Keratinocyte (primary cell): Measurements from ENCODE around the gene A3GALT2.

Source experiments
- EZH2 ChIP-seq: IDR thresholded peaks from one replicate; pipeline ENCODE4 v1.6.1; 2012; ENCODE audit warnings: inconsistent platforms, mild to moderate bottlenecking, low read length, moderate library complexity
- TF ChIP-seq, protein P1 (sequence below), 3 experiments: IDR thresholded peaks in 1 of 3; conservative IDR thresholded peaks in 1 of 3; optimal IDR thresholded peaks in 1 of 3; 2 replicates in 2 of 3; 3 replicates in 1 of 3; pipeline versions ENCODE3 to v1.5.1; 2011; ENCODE audit warnings: low read length in 3 of 3, mild to moderate bottlenecking in 3 of 3, moderate library complexity in 2 of 3, control low read depth in 1 of 3, inconsistent platforms in 1 of 3; ENCODE audit not compliant: insufficient read depth in 2 of 3; ENCODE audit errors: extremely low read depth in 1 of 3

DNA sequence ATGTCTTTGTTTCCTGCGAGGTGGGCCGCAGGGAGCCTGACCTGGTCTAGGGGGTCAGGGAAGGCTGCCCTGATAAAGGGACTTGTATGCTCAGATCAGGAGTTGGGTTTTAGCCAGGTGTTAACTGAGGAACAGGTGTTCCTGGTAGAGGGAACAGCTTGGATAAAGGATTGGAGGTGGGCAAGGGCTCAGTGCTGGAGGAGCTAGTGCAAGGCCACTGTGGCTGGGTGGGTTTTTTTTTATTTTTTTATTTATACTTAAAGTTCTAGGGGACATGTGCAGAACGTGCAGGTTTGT is 31.1 kb downstream of the A3GALT2 start:
- TF ChIP-seq, protein P1, sequence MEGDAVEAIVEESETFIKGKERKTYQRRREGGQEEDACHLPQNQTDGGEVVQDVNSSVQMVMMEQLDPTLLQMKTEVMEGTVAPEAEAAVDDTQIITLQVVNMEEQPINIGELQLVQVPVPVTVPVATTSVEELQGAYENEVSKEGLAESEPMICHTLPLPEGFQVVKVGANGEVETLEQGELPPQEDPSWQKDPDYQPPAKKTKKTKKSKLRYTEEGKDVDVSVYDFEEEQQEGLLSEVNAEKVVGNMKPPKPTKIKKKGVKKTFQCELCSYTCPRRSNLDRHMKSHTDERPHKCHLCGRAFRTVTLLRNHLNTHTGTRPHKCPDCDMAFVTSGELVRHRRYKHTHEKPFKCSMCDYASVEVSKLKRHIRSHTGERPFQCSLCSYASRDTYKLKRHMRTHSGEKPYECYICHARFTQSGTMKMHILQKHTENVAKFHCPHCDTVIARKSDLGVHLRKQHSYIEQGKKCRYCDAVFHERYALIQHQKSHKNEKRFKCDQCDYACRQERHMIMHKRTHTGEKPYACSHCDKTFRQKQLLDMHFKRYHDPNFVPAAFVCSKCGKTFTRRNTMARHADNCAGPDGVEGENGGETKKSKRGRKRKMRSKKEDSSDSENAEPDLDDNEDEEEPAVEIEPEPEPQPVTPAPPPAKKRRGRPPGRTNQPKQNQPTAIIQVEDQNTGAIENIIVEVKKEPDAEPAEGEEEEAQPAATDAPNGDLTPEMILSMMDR (optimal IDR thresholded peaks at IDR 0.05 in 1 of 3, IDR thresholded peaks at IDR 0.05 in 1 of 3, conservative IDR thresholded peaks at IDR 0.05 in 1 of 3; ENCODE audit: extremely low read depth in 1 of 3, insufficient read depth in 2 of 3, low read length in 3 of 3), result no peak
- no peak for TF ChIP-seq EZH2
